GM18508 (cell line): ENCODE measurements around the gene CLNK.

Experiments
- ATAC-seq: cut with Tn5 transposase; IDR thresholded peaks from one replicate; pipeline ENCODE4 v1.9.1; 2021; ENCODE audit warnings: moderate number of reproducible peaks; ENCODE audit not compliant: insufficient read depth, unreplicated experiment

Gene CLNK

GRCh38 chr4:10529291-10530136, 155.1 kb downstream of the CLNK start:
- no peak for ATAC-seq

GRCh38 chr4:10527438-10527837, 157.1 kb downstream of the CLNK start:
- no peak for ATAC-seq

GRCh38 chr4:10526429-10527222, 157.9 kb downstream of the CLNK start:
- ATAC-seq: no peak

- ATAC-seq: no peak
Measured at GRCh38 chr4:10524196-10524833, 160.3 kb downstream of the CLNK start.

- no peak for ATAC-seq
Measured at GRCh38 chr4:10521424-10521823, 163.1 kb downstream of the CLNK start.

GRCh38 chr4:10509733-10510132, 174.8 kb downstream of the CLNK start:
- no peak for ATAC-seq

GRCh38 chr4:10506077-10506476, 178.5 kb downstream of the CLNK start:
- no peak for ATAC-seq

GRCh38 chr4:10504570-10505179, 179.9 kb downstream of the CLNK start:
- ATAC-seq: no peak

GRCh38 chr4:10502717-10503116, 181.9 kb downstream of the CLNK start:
- no peak for ATAC-seq

- no peak for ATAC-seq
Measured at GRCh38 chr4:10500776-10501175, 183.8 kb downstream of the CLNK start.

- no peak for ATAC-seq
Measured at GRCh38 chr4:10496200-10496599, 188.4 kb downstream of the CLNK start.

GRCh38 chr4:10495651-10496050, 188.9 kb downstream of the CLNK start:
- ATAC-seq: no peak

- ATAC-seq: no peak
Measured at GRCh38 chr4:10492464-10492863, 192.1 kb downstream of the CLNK start.

GRCh38 chr4:10491401-10491800, 193.2 kb downstream of the CLNK start:
- no peak for ATAC-seq

GRCh38 chr4:10490996-10491395, 193.6 kb downstream of the CLNK start:
- ATAC-seq: no peak

- ATAC-seq: no peak
Measured at GRCh38 chr4:10482913-10483312, 201.7 kb downstream of the CLNK start.

GRCh38 chr4:10480616-10481015, 204.0 kb downstream of the CLNK start:
- ATAC-seq: no peak

- no peak for ATAC-seq
Measured at GRCh38 chr4:10478621-10479020, 205.9 kb downstream of the CLNK start.

GRCh38 chr4:10470505-10470904, 214.1 kb downstream of the CLNK start:
- ATAC-seq: no peak

- ATAC-seq: no peak
Measured at GRCh38 chr4:10466161-10466560, 218.4 kb downstream of the CLNK start.

- ATAC-seq: no peak
Measured at GRCh38 chr4:10462876-10463275, 221.7 kb downstream of the CLNK start.
